Activated CD4-positive, alpha-beta memory T cell treated with anti-CD3 and anti-CD28 coated beads for 36 hours (primary cell): Measurements from ENCODE around the gene PPP1R27. TPM values are rescaled to one million over a fixed set of nuclear protein-coding genes. Genes with fewer than 3 reads are reported as not detected.

Experiments used
- CTCF ChIA-PET: fragments of 350-600 bp; sonication (Branson Sonifier 250); formaldehyde crosslinking; loops from one replicate; lab custom pipeline; 2021; ENCODE audit warnings: antibody characterized with exemption, inconsistent platforms; lab: Charles Lee
- POLR2A ChIA-PET: fragments of 350-600 bp; sonication (Branson Sonifier 250); formaldehyde crosslinking; loops from one replicate; lab custom pipeline; 2021; ENCODE audit warnings: antibody characterized with exemption; lab: Charles Lee
- DNase-seq: peaks from one replicate; pipeline ENCODE4 v3.0.0-alpha.2; 2020
- H3K27ac Mint-ChIP-seq: one replicate; pipeline ENCODE4 v1.8.0; 2021; ENCODE audit warnings: mixed read lengths
- H3K27me3 Mint-ChIP-seq: one replicate; pipeline ENCODE4 v1.8.0; 2021; ENCODE audit warnings: mixed read lengths
- H3K36me3 Mint-ChIP-seq: one replicate; pipeline ENCODE4 v1.8.0; 2021; ENCODE audit warnings: mixed read lengths
- H3K4me1 Mint-ChIP-seq: one replicate; pipeline ENCODE4 v1.8.0; 2021; ENCODE audit warnings: low read depth, mixed read lengths
- H3K4me3 Mint-ChIP-seq: one replicate; pipeline ENCODE4 v1.8.0; 2021; ENCODE audit warnings: mild to moderate bottlenecking, mixed read lengths
- H3K9me3 Mint-ChIP-seq: one replicate; pipeline ENCODE4 v1.8.0; 2021; ENCODE audit warnings: mixed read lengths
- intact Hi-C: fragments of 100-400 bp; cut with micrococcal nuclease; formaldehyde crosslinking; loops from one replicate; pipeline ENCODE4 v1.15.1; 2023
- total RNA-seq, 2 experiments: library from RNA; stranded (reverse); gene quantifications; one replicate each; pipeline ENCODE4 v1.2.3, GENCODE V29; 2021

Gene PPP1R27
- total RNA-seq, 2 experiments from 2014 or later: not detected

- CTCF ChIA-PET: no interaction called here
- intact Hi-C loops: no loop called here
- Mint-ChIP-seq H3K27me3 (peaks cover 36% of the 10 kb centered on the region), H3K36me3 (no peaks in the 10 kb centered on the region), H3K27ac (no peak overlapping the region), H3K4me1 (no peaks in the 10 kb centered on the region), H3K4me3 (no peak overlapping the region), H3K9me3 (no peaks in the 10 kb centered on the region)
- DNase-seq: no peak
- POLR2A ChIA-PET: no interaction called here
These were observed 30.1 kb downstream of the PPP1R27 start for GRCh38 chr17:81804559-81805399.

GRCh38 chr17:81803728-81804558, 30.9 kb downstream of the PPP1R27 start, which contains the start of gene GCGR:
TSS of gene GCGR (plus strand) at chr17:81804150. CDS start at chr17:81809019, 4,869 bp downstream.
- intact Hi-C loops: no loop called here
- no peaks in the 10 kb centered on the region for H3K9me3 Mint-ChIP-seq
- ChIA-PET CTCF (no interaction called here), POLR2A (no interaction called here)
- no peaks in the 10 kb centered on the region for H3K4me1 Mint-ChIP-seq
- DNase-seq: no peak
- H3K27me3 Mint-ChIP-seq: peaks cover 33% of the 10 kb centered on the region
- H3K36me3 Mint-ChIP-seq: no peaks in the 10 kb centered on the region
- H3K4me3 Mint-ChIP-seq: no peak within 1 kb of the TSS
- H3K27ac Mint-ChIP-seq: no peak within 1 kb of the TSS

- CTCF ChIA-PET: no interaction called here
- Mint-ChIP-seq H3K9me3 (no peaks in the 10 kb centered on the region), H3K27ac (no peak overlapping the region), H3K36me3 (no peaks in the 10 kb centered on the region), H3K4me1 (no peaks in the 10 kb centered on the region), H3K27me3 (peaks cover 33% of the 10 kb centered on the region), H3K4me3 (no peak overlapping the region)
- POLR2A ChIA-PET: no interaction called here
- no peak for DNase-seq
- intact Hi-C loops: no loop called here
These were observed 31.8 kb downstream of the PPP1R27 start for GRCh38 chr17:81802856-81803643.

GRCh38 chr17:81802048-81802758, 32.6 kb downstream of the PPP1R27 start:
- no peak for DNase-seq
- peaks cover 31% of the 10 kb centered on the region for H3K27me3 Mint-ChIP-seq
- ChIA-PET POLR2A (no interaction called here), CTCF (no interaction called here)
- H3K36me3 Mint-ChIP-seq: no peaks in the 10 kb centered on the region
- H3K4me3 Mint-ChIP-seq: no peak overlapping the region
- H3K9me3 Mint-ChIP-seq: no peaks in the 10 kb centered on the region
- intact Hi-C loops: no loop called here
- H3K4me1 Mint-ChIP-seq: no peaks in the 10 kb centered on the region
- no peak overlapping the region for H3K27ac Mint-ChIP-seq

- Mint-ChIP-seq H3K4me1 (no peaks in the 10 kb centered on the region), H3K4me3 (no peak overlapping the region), H3K36me3 (no peaks in the 10 kb centered on the region), H3K27ac (no peak overlapping the region), H3K9me3 (no peaks in the 10 kb centered on the region), H3K27me3 (peaks cover 31% of the 10 kb centered on the region)
- intact Hi-C loops: no loop called here
- CTCF ChIA-PET: no interaction called here
- POLR2A ChIA-PET: no interaction called here
- DNase-seq: no peak
These were observed 33.5 kb downstream of the PPP1R27 start for GRCh38 chr17:81801327-81801726.

GRCh38 chr17:81794509-81794908, 40.3 kb downstream of the PPP1R27 start:
- no peak overlapping the region for H3K27ac Mint-ChIP-seq
- no peaks in the 10 kb centered on the region for H3K9me3 Mint-ChIP-seq
- no peak overlapping the region for H3K4me3 Mint-ChIP-seq
- intact Hi-C loops: no loop called here
- no peak for DNase-seq
- no peaks in the 10 kb centered on the region for H3K27me3 Mint-ChIP-seq
- ChIA-PET CTCF (no interaction called here), POLR2A (no interaction called here)
- H3K4me1 Mint-ChIP-seq: no peaks in the 10 kb centered on the region
- no peaks in the 10 kb centered on the region for H3K36me3 Mint-ChIP-seq

GRCh38 chr17:81794074-81794476, 40.8 kb downstream of the PPP1R27 start:
- no peaks in the 10 kb centered on the region for H3K36me3 Mint-ChIP-seq
- no peak overlapping the region for H3K27ac Mint-ChIP-seq
- H3K4me1 Mint-ChIP-seq: no peaks in the 10 kb centered on the region
- H3K4me3 Mint-ChIP-seq: no peak overlapping the region
- ChIA-PET CTCF (no interaction called here), POLR2A (no interaction called here)
- H3K27me3 Mint-ChIP-seq: no peaks in the 10 kb centered on the region
- intact Hi-C loops: no loop called here
- no peaks in the 10 kb centered on the region for H3K9me3 Mint-ChIP-seq
- no peak for DNase-seq

- Mint-ChIP-seq H3K4me1 (no peaks in the 10 kb centered on the region), H3K4me3 (no peak overlapping the region), H3K27me3 (no peaks in the 10 kb centered on the region), H3K36me3 (no peaks in the 10 kb centered on the region), H3K27ac (no peak overlapping the region), H3K9me3 (no peaks in the 10 kb centered on the region)
- intact Hi-C loops: no loop called here
- DNase-seq: no peak
- ChIA-PET CTCF (no interaction called here), POLR2A (no interaction called here)
These were observed 41.9 kb downstream of the PPP1R27 start for GRCh38 chr17:81792675-81793615.

Other genes with a start within 250 kb of the PPP1R27 start
- 10 to 100 TPM; 78.4 to 93.2 TPM for gene NPLOC4, start 197.9 kb downstream of the PPP1R27 start, total RNA-seq
- gene TSPAN10, start 197.9 kb downstream of the PPP1R27 start, total RNA-seq: under 1 TPM; 0.36 to 0.45 TPM
- gene PDE6G, start 178.5 kb downstream of the PPP1R27 start, total RNA-seq: 1 to 10 TPM; 1.1 to 1.5 TPM
- 10 to 100 TPM; 49.6 to 57.7 TPM for gene OXLD1, start 168.4 kb downstream of the PPP1R27 start, total RNA-seq
- 10 to 100 TPM; 34.0 to 36.8 TPM for gene CCDC137, start 168.3 kb downstream of the PPP1R27 start, total RNA-seq
- 10 to 100 TPM; 15.1 to 17.1 TPM for gene ARL16, start 151.3 kb downstream of the PPP1R27 start, total RNA-seq
- gene HGS, start 151.0 kb downstream of the PPP1R27 start, total RNA-seq: 100 to 1,000 TPM in 1 of 2 experiments, 10 to 100 TPM in 1; 96.9 to 111 TPM
- 100 to 1,000 TPM; 112 to 118 TPM for gene MRPL12, start 131.7 kb downstream of the PPP1R27 start, total RNA-seq
- 10 to 100 TPM; 25.1 to 25.7 TPM for gene SLC25A10, start 122.8 kb downstream of the PPP1R27 start, total RNA-seq
- gene GCGR, start 30.9 kb downstream of the PPP1R27 start, total RNA-seq: not detected
- 10 to 100 TPM; 67.4 to 68.3 TPM for gene MCRIP1, start 1.8 kb downstream of the PPP1R27 start, total RNA-seq
- 100 to 1,000 TPM; 358 to 367 TPM for gene P4HB, start 25.5 kb upstream of the PPP1R27 start, total RNA-seq
- gene ARHGDIA, start 36.3 kb upstream of the PPP1R27 start, total RNA-seq: 100 to 1,000 TPM; 526 to 531 TPM
- gene ALYREF, start 56.5 kb upstream of the PPP1R27 start, total RNA-seq: 100 to 1,000 TPM; 208 to 210 TPM
- gene ANAPC11, start 56.7 kb upstream of the PPP1R27 start, total RNA-seq: 100 to 1,000 TPM; 172 to 173 TPM
- not detected for gene NPB, start 67.2 kb upstream of the PPP1R27 start, total RNA-seq
- gene PCYT2, start 76.3 kb upstream of the PPP1R27 start, total RNA-seq: 10 to 100 TPM; 28.8 to 29.7 TPM
- 10 to 100 TPM; 32.0 to 33.1 TPM for gene SIRT7, start 83.1 kb upstream of the PPP1R27 start, total RNA-seq
- gene MAFG, start 92.7 kb upstream of the PPP1R27 start, total RNA-seq: 10 to 100 TPM; 23.4 to 24.1 TPM
- gene PYCR1, start 102.2 kb upstream of the PPP1R27 start, total RNA-seq: 10 to 100 TPM; 88.9 to 89.8 TPM
- gene MYADML2, start 112.2 kb upstream of the PPP1R27 start, total RNA-seq: not detected
- under 1 TPM; 0.22 to 0.40 TPM for gene NOTUM, start 126.1 kb upstream of the PPP1R27 start, total RNA-seq
- gene ASPSCR1, start 142.6 kb upstream of the PPP1R27 start, total RNA-seq: 10 to 100 TPM; 25.4 to 27.1 TPM
- 10 to 100 TPM; 83.0 to 85.8 TPM for gene CENPX, start 187.8 kb upstream of the PPP1R27 start, total RNA-seq
- gene LRRC45, start 188.3 kb upstream of the PPP1R27 start, total RNA-seq: 10 to 100 TPM; 16.3 to 19.0 TPM
- 1 to 10 TPM; 6.3 to 8.1 TPM for gene RAC3, start 196.6 kb upstream of the PPP1R27 start, total RNA-seq
- 100 to 1,000 TPM; 105 to 115 TPM for gene DCXR, start 202.6 kb upstream of the PPP1R27 start, total RNA-seq
- 10 to 100 TPM; 16.5 to 17.5 TPM for gene RFNG, start 216.8 kb upstream of the PPP1R27 start, total RNA-seq
- 10 to 100 TPM; 86.8 to 89.1 TPM for gene GPS1, start 216.8 kb upstream of the PPP1R27 start, total RNA-seq
- 100 to 1,000 TPM; 118 to 131 TPM for gene DUS1L, start 230.8 kb upstream of the PPP1R27 start, total RNA-seq